HEK293 (cell line): ENCODE results near the gene FRMD4A.

ENCODE experiments used
- ZNF549 ChIP-seq: fragments of 450-650 bp; IDR thresholded peaks from 2 replicates; pipeline ENCODE4 v1.5.1; 2018; ENCODE audit warnings: missing biosample characterization, missing genetic modification characterization, mild to moderate bottlenecking, inconsistent platforms, moderate library complexity
- TF ChIP-seq, protein P1 (sequence below): fragments of 450-650 bp; formaldehyde crosslinking; IDR thresholded peaks from 2 replicates; pipeline ENCODE4 v1.5.1; 2016; ENCODE audit warnings: missing biosample characterization, missing genetic modification characterization
- TF ChIP-seq, protein P2 (sequence below): fragments of 450-650 bp; formaldehyde crosslinking; IDR thresholded peaks from 2 replicates; pipeline ENCODE4; 2016; ENCODE audit warnings: missing biosample characterization, missing genetic modification characterization

DNA sequence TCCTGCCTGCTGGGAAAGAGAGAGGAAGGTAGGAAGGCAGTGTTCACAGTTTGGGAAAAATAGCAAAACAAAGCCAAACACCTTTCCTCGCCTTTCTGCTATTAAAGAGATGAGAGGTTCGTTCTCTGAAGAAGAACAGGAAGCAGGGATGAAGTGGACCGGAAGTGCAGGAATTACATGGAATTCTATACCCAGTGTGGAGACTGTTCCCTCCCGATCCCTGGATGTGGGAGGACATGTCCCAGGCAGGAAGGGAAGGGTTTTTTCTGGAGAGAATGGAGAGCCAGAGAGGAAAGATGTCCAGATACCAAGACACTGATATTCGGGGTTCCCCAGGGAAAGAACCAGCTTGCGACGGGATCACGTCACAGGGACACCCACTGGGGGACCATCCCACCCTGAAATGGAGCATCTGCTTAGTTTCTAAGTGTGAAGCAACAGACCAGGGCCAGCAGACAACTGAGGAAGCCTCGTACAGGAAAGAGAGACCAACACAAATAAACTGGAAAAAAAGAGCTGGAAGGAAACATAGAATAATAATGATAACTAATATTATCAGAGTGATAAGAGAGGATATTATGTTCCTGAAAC, 556.3 kb downstream of the FRMD4A start:
- TF ChIP-seq, protein P1, sequence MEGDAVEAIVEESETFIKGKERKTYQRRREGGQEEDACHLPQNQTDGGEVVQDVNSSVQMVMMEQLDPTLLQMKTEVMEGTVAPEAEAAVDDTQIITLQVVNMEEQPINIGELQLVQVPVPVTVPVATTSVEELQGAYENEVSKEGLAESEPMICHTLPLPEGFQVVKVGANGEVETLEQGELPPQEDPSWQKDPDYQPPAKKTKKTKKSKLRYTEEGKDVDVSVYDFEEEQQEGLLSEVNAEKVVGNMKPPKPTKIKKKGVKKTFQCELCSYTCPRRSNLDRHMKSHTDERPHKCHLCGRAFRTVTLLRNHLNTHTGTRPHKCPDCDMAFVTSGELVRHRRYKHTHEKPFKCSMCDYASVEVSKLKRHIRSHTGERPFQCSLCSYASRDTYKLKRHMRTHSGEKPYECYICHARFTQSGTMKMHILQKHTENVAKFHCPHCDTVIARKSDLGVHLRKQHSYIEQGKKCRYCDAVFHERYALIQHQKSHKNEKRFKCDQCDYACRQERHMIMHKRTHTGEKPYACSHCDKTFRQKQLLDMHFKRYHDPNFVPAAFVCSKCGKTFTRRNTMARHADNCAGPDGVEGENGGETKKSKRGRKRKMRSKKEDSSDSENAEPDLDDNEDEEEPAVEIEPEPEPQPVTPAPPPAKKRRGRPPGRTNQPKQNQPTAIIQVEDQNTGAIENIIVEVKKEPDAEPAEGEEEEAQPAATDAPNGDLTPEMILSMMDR (tag by site-specific recombination), result no peak
- TF ChIP-seq ZNF549, result no peak
- TF ChIP-seq, protein P2, sequence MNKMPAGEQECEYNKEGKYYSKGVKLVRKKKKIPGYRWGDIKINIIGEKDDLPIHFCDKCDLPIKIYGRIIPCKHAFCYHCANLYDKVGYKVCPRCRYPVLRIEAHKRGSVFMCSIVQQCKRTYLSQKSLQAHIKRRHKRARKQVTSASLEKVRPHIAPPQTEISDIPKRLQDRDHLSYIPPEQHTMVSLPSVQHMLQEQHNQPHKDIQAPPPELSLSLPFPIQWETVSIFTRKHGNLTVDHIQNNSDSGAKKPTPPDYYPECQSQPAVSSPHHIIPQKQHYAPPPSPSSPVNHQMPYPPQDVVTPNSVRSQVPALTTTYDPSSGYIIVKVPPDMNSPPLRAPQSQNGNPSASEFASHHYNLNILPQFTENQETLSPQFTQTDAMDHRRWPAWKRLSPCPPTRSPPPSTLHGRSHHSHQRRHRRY, result no peak
